PFSK-1 (cell line): ENCODE results near the gene TCF21.

Experiments
- FOXP2 ChIP-seq: optimal IDR thresholded peaks from 2 replicates; pipeline ENCODE3; 2011; ENCODE audit warnings: borderline replicate concordance, control low read depth, inconsistent platforms; ENCODE audit not compliant: insufficient read depth; ENCODE audit errors: extremely low read length, extremely low read depth
- POLR2AphosphoS5 ChIP-seq: IDR thresholded peaks from 2 replicates; pipeline ENCODE4 v1.6.1; 2012; ENCODE audit warnings: low read depth, mild to moderate bottlenecking, control low read depth, low read length, moderate library complexity
- SIN3A ChIP-seq: IDR thresholded peaks from 2 replicates; pipeline ENCODE4 v1.6.1; 2012; ENCODE audit warnings: mild to moderate bottlenecking, low read length, moderate library complexity, borderline replicate concordance; ENCODE audit not compliant: insufficient read depth
- TAF1 ChIP-seq: IDR thresholded peaks from 2 replicates; pipeline ENCODE4 v1.6.1; 2012; ENCODE audit warnings: low read length, control low read depth, borderline replicate concordance; ENCODE audit not compliant: insufficient read depth
- TF ChIP-seq, protein P1 (sequence below), 2 experiments: IDR thresholded peaks; 2 replicates each; pipeline versions ENCODE4 v1.6.1 to v1.8.0; 2011 to 2012; ENCODE audit warnings: low read depth in 2 of 2, low read length in 2 of 2, control low read depth in 1 of 2, inconsistent platforms in 1 of 2, mild to moderate bottlenecking in 1 of 2, moderate library complexity in 1 of 2; ENCODE audit not compliant: insufficient read depth in 1 of 2

Gene TCF21

GRCh38 chr6:133906050-133906449 is 17.1 kb downstream of the TCF21 start:
- no peak for TF ChIP-seq SIN3A
- no peak for TF ChIP-seq POLR2AphosphoS5
- no peak for TF ChIP-seq FOXP2
- TF ChIP-seq TAF1 = no peak
- TF ChIP-seq, protein P1, sequence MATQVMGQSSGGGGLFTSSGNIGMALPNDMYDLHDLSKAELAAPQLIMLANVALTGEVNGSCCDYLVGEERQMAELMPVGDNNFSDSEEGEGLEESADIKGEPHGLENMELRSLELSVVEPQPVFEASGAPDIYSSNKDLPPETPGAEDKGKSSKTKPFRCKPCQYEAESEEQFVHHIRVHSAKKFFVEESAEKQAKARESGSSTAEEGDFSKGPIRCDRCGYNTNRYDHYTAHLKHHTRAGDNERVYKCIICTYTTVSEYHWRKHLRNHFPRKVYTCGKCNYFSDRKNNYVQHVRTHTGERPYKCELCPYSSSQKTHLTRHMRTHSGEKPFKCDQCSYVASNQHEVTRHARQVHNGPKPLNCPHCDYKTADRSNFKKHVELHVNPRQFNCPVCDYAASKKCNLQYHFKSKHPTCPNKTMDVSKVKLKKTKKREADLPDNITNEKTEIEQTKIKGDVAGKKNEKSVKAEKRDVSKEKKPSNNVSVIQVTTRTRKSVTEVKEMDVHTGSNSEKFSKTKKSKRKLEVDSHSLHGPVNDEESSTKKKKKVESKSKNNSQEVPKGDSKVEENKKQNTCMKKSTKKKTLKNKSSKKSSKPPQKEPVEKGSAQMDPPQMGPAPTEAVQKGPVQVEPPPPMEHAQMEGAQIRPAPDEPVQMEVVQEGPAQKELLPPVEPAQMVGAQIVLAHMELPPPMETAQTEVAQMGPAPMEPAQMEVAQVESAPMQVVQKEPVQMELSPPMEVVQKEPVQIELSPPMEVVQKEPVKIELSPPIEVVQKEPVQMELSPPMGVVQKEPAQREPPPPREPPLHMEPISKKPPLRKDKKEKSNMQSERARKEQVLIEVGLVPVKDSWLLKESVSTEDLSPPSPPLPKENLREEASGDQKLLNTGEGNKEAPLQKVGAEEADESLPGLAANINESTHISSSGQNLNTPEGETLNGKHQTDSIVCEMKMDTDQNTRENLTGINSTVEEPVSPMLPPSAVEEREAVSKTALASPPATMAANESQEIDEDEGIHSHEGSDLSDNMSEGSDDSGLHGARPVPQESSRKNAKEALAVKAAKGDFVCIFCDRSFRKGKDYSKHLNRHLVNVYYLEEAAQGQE (IDR thresholded peaks at IDR 0.05; ENCODE audit: insufficient read depth in 1 of 2, low read depth in 2 of 2, low read length in 2 of 2) = no peak

GRCh38 chr6:133916650-133917151 is 27.8 kb downstream of the TCF21 start:
- no peak for TF ChIP-seq SIN3A
- TF ChIP-seq, protein P1 (IDR thresholded peaks at IDR 0.05; ENCODE audit: insufficient read depth in 1 of 2, low read depth in 2 of 2, low read length in 2 of 2) = no peak
- no peak for TF ChIP-seq FOXP2
- no peak for TF ChIP-seq POLR2AphosphoS5
- TF ChIP-seq TAF1 = no peak

- no peak for TF ChIP-seq TAF1
- no peak for TF ChIP-seq SIN3A
- TF ChIP-seq POLR2AphosphoS5 = no peak
- no peak for TF ChIP-seq FOXP2
- TF ChIP-seq, protein P1 (IDR thresholded peaks at IDR 0.05; ENCODE audit: insufficient read depth in 1 of 2, low read depth in 2 of 2, low read length in 2 of 2) = no peak
These were observed 28.9 kb downstream of the TCF21 start for GRCh38 chr6:133917781-133918180.

DNA sequence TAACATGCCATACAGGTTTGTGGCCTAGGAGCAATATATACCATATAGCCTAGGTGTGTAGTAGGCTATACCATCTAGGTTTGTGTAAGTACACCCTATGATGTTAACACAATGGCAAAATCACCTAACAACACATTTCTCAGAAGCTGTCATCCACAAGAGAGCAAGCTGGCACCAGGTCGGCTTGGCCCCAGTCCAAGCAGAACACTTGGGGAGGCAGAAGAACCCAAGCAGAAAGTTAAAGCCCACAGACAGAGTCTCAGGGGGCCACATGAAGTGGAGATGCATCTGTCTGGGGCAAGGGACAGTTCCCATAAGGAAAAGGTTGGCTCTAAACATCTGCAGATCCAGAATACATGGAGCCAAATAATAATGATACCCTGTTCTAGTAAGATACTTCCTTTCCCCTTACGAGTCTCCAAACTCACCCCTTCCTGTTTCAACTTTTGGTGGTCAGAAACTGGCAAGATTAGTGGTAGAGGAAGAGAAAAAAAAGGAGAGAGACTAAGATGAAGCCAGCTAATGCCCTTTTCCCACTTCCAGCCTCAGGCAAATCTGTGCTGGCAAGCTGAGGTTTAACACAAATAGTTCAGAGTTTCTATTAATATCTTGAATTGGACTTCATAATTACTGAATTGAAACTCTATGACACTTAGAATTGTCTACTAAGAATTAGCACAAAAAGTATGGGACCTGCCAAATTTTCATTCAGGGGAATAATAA is 29.5 kb downstream of the TCF21 start:
- TF ChIP-seq TAF1 = no peak
- TF ChIP-seq POLR2AphosphoS5 = no peak
- TF ChIP-seq, protein P1 (IDR thresholded peaks at IDR 0.05; ENCODE audit: insufficient read depth in 1 of 2, low read depth in 2 of 2, low read length in 2 of 2) = no peak
- no peak for TF ChIP-seq SIN3A
- TF ChIP-seq FOXP2 = no peak

GRCh38 chr6:133919362-133919761 is 30.4 kb downstream of the TCF21 start:
- TF ChIP-seq SIN3A (no peak), POLR2AphosphoS5 (no peak), FOXP2 (no peak), TAF1 (no peak)
- TF ChIP-seq, protein P1 (IDR thresholded peaks at IDR 0.05; ENCODE audit: insufficient read depth in 1 of 2, low read depth in 2 of 2, low read length in 2 of 2) = no peak
